SK-N-SH treated with all-trans-retinoic acid at 6 μM for 48 hours (cell line): Measurements from ENCODE around the gene KCNH3.

Experiments used
- BACH2 ChIP-seq: fragments of 250-450 bp; sonication (Bioruptor Pico); IDR thresholded peaks from 2 replicates; pipeline ENCODE4 v1.9.0; 2021; ENCODE audit warnings: mild to moderate bottlenecking, borderline replicate concordance
- CSDC2 ChIP-seq: fragments of 250-450 bp; sonication (Bioruptor Pico); IDR thresholded peaks from 2 replicates; pipeline ENCODE4 v1.5.0; 2020; ENCODE audit warnings: mild to moderate bottlenecking, moderate library complexity
- ESRRG ChIP-seq: fragments of 250-450 bp; sonication (Bioruptor Pico); IDR thresholded peaks from 2 replicates; pipeline ENCODE4 v1.6.1; 2021; ENCODE audit warnings: mild to moderate bottlenecking
- GLIS3 ChIP-seq: fragments of 250-450 bp; sonication (Bioruptor Pico); IDR thresholded peaks from 2 replicates; pipeline ENCODE4 v1.5.0; 2020; ENCODE audit warnings: mild to moderate bottlenecking, moderate library complexity
- PATZ1 ChIP-seq: fragments of 250-450 bp; sonication (Bioruptor Pico); IDR thresholded peaks from 2 replicates; pipeline ENCODE4 v1.8.0; 2020; ENCODE audit warnings: mild to moderate bottlenecking, moderate library complexity, borderline replicate concordance
- POU6F1 ChIP-seq: fragments of 250-450 bp; sonication (Bioruptor Pico); IDR thresholded peaks from 2 replicates; pipeline ENCODE4 v1.8.0; 2021; ENCODE audit warnings: low read depth, mild to moderate bottlenecking, moderate library complexity, borderline replicate concordance
- RARB ChIP-seq: fragments of 250-450 bp; sonication (Bioruptor Pico); IDR thresholded peaks from 2 replicates; pipeline ENCODE4 v1.8.0; 2021; ENCODE audit warnings: mild to moderate bottlenecking, moderate library complexity
- TCF4 ChIP-seq: fragments of 250-450 bp; sonication (Bioruptor Pico); IDR thresholded peaks from 2 replicates; pipeline ENCODE4 v1.8.0; 2021; ENCODE audit warnings: mild to moderate bottlenecking, moderate library complexity, borderline replicate concordance
- ZFP30 ChIP-seq: fragments of 450-650 bp; formaldehyde crosslinking; IDR thresholded peaks from 2 replicates; pipeline ENCODE4 v1.5.0; 2022; ENCODE audit warnings: mild to moderate bottlenecking, moderate library complexity
- ZNF70 ChIP-seq: fragments of 450-650 bp; formaldehyde crosslinking; IDR thresholded peaks from 2 replicates; pipeline ENCODE4 v1.5.0; 2020; ENCODE audit warnings: mild to moderate bottlenecking, moderate library complexity
- ZNF8 ChIP-seq: fragments of 450-650 bp; formaldehyde crosslinking; IDR thresholded peaks from 2 replicates; pipeline ENCODE4 v1.5.0; 2020; ENCODE audit warnings: mild to moderate bottlenecking, moderate library complexity

GRCh38 chr12:49587174-49587908 lies 48.5 kb downstream of the KCNH3 start:
- TF ChIP-seq TCF4 (CRISPR knock-in tag) (no peak), ZFP30 (CRISPR knock-in tag) (no peak), ZNF70 (CRISPR knock-in tag) (no peak), ESRRG (no peak), GLIS3 (CRISPR knock-in tag) (no peak), ZNF8 (CRISPR knock-in tag) (no peak), CSDC2 (CRISPR knock-in tag) (no peak), POU6F1 (CRISPR knock-in tag) (no peak), PATZ1 (no peak), BACH2 (CRISPR knock-in tag) (no peak), RARB (no peak)
